Stimulated activated CD4-positive, alpha-beta T cell treated with anti-CD3 and anti-CD28 coated beads, TNF-alpha, amount 100 ng/mL, for 4 hours (primary cell): ENCODE data around the gene WDR93.
"Not testable (repeated sequence)": the region's sequence is repeated elsewhere in the genome, so short reads cannot be mapped to it uniquely, and the experiment has no call there.

ENCODE experiments used
- DNase-seq, 3 experiments: peaks; one replicate each; pipeline ENCODE4 v3.0.0-alpha.2; 2020; ENCODE audit warnings: low read depth in 3 of 3

The WDR93 gene

GRCh38 chr15:89769366-89769765 is 78.8 kb downstream of the WDR93 start:
- DNase-seq: no peak

GRCh38 chr15:89770041-89770440 is 79.4 kb downstream of the WDR93 start:
- no peak for DNase-seq

- no peak for DNase-seq
Observed at GRCh38 chr15:89772932-89773583, 82.4 kb downstream of the WDR93 start.

GRCh38 chr15:89774492-89774891 is 83.9 kb downstream of the WDR93 start:
- no peak for DNase-seq

GRCh38 chr15:89775815-89776214 is 85.2 kb downstream of the WDR93 start:
- DNase-seq: no peak

GRCh38 chr15:89776274-89777072 is 85.9 kb downstream of the WDR93 start, which contains the start of gene MESP2:
MESP2 (plus strand) TSS chr15:89776332; CDS start chr15:89776358, 26 bp downstream.
- DNase-seq: peak in 2 of 3 experiments; percentile 5 to 45

GRCh38 chr15:89777073-89777751 is 86.6 kb downstream of the WDR93 start:
- DNase-seq: no peak

GRCh38 chr15:89777782-89778380 is 87.3 kb downstream of the WDR93 start:
- no peak for DNase-seq

- DNase-seq: no peak
Observed at GRCh38 chr15:89778861-89779260, 88.2 kb downstream of the WDR93 start.

GRCh38 chr15:89780601-89781000 is 90.0 kb downstream of the WDR93 start:
- DNase-seq: no peak

- no peak for DNase-seq
Observed at GRCh38 chr15:89781055-89781454, 90.4 kb downstream of the WDR93 start.

- no peak for DNase-seq
Observed at GRCh38 chr15:89781891-89782618, 91.4 kb downstream of the WDR93 start.

- not testable (repeated sequence) for DNase-seq
Observed at GRCh38 chr15:89782619-89782950, 92.0 kb downstream of the WDR93 start.

GRCh38 chr15:89783111-89783860 is 92.7 kb downstream of the WDR93 start:
- no peak for DNase-seq

GRCh38 chr15:89783861-89784685 is 93.5 kb downstream of the WDR93 start:
- DNase-seq: no peak

GRCh38 chr15:89784686-89784960 is 94.0 kb downstream of the WDR93 start:
- no peak for DNase-seq

- no peak for DNase-seq
Observed at GRCh38 chr15:89785064-89785773, 94.6 kb downstream of the WDR93 start.

- DNase-seq: no peak
Observed at GRCh38 chr15:89785774-89786140, 95.1 kb downstream of the WDR93 start.

- no peak for DNase-seq
Observed at GRCh38 chr15:89787944-89788343, 97.3 kb downstream of the WDR93 start.

- DNase-seq: not testable (repeated sequence)
Observed at GRCh38 chr15:89788585-89788984, 98.0 kb downstream of the WDR93 start.
